ENCODE results near the gene FAM98C. TPM values are rescaled to one million over a fixed set of nuclear protein-coding genes. Genes with fewer than 3 reads are reported as not detected.

The FAM98C gene
- total and polyA plus RNA-seq, 3 experiments from 2014 or later, result 16.8 to 25.2 (median 17.8) TPM

GRCh38 chr19:38373907-38374331 lies 29.0 kb upstream of the FAM98C start:
- DNase-seq, result no peak
- peaks cover 21% of the 10 kb centered on the region for H3K4me1 ChIP-seq (ENCODE audit: insufficient read depth, low read length)
- peaks cover 0 to 25% (median 3%) of the 10 kb centered on the region in 3 donors for H3K36me3 Mint-ChIP-seq
- H3K36me3 ChIP-seq (ENCODE audit: insufficient read depth, low read length), result peaks cover 17% of the 10 kb centered on the region
- H3K4me1 Mint-ChIP-seq, result peaks cover 29% of the 10 kb centered on the region in 3 donors
- H3K27me3 Mint-ChIP-seq, result peaks cover 7 to 13% of the 10 kb centered on the region in 2 donors
- ChIA-PET CTCF (interaction anchor here (0.7 to 3.7 kb wide), 18 partner anchors 14 to 556 kb away, joined by 3 to 37 read pairs (median 4); partner anchors contain the start of genes CATSPERG, FAM98C, GGN and KCNK6), POLR2A (interaction anchor here (0.7 to 1.7 kb wide), 17 partner anchors 11 to 962 kb away, joined by 3 to 25 read pairs (median 4); partner anchors contain the start of genes CATSPERG, FAM98C, GGN and GMFG)
- peak overlapping the region; percentile 97 to 100 (median 98) for H3K4me3 Mint-ChIP-seq
- peak overlapping the region; percentile 45 for H3K4me3 ChIP-seq (ENCODE audit: low read length)
- no peaks in the 10 kb centered on the region for H3K9me3 ChIP-seq (ENCODE audit: low read length)
- no peaks in the 10 kb centered on the region for H3K27me3 ChIP-seq (ENCODE audit: insufficient read depth, low read length, poor library complexity, severe bottlenecking)
- H3K27ac ChIP-seq (ENCODE audit: low read depth, low read length), result peak overlapping the region; percentile 91
- H3K9me3 Mint-ChIP-seq, result no peaks in the 10 kb centered on the region
- peak overlapping the region; percentile 93 to 99 (median 98) for H3K27ac Mint-ChIP-seq

- H3K27ac Mint-ChIP-seq, result peak within 1 kb of the TSS; percentile 93 to 99 (median 98)
- no peaks in the 10 kb centered on the region for H3K27me3 ChIP-seq (ENCODE audit: insufficient read depth, low read length, poor library complexity, severe bottlenecking)
- H3K36me3 ChIP-seq (ENCODE audit: insufficient read depth, low read length), result peaks cover 23% of the 10 kb centered on the region
- peaks cover 7 to 11% of the 10 kb centered on the region in 2 donors for H3K27me3 Mint-ChIP-seq
- CTCF ChIA-PET, result interaction anchor here (0.7 to 3.7 kb wide), 18 partner anchors 14 to 555 kb away, joined by 3 to 37 read pairs (median 4); partner anchors contain the start of genes CATSPERG, FAM98C, GGN and KCNK6
- H3K9me3 ChIP-seq (ENCODE audit: low read length), result no peaks in the 10 kb centered on the region
- POLR2A ChIA-PET, result interaction anchor here (0.5 to 1.7 kb wide), 20 partner anchors 9 to 961 kb away, joined by 3 to 25 read pairs (median 4); partner anchors contain the start of genes CATSPERG, FAM98C, GGN and GMFG
- peaks cover 2 to 31% (median 4%) of the 10 kb centered on the region in 3 donors for H3K36me3 Mint-ChIP-seq
- H3K4me1 ChIP-seq (ENCODE audit: insufficient read depth, low read length), result peaks cover 21% of the 10 kb centered on the region
- DNase-seq, result peak; percentile 97 to 99 (median 99)
- H3K4me3 Mint-ChIP-seq, result peak within 1 kb of the TSS; percentile 97 to 100 (median 98)
- no peaks in the 10 kb centered on the region for H3K9me3 Mint-ChIP-seq
- peak within 1 kb of the TSS; percentile 89 for H3K4me3 ChIP-seq (ENCODE audit: low read length)
- H3K27ac ChIP-seq (ENCODE audit: low read depth, low read length), result peak within 1 kb of the TSS; percentile 91
- H3K4me1 Mint-ChIP-seq, result peaks cover 29 to 32% (median 31%) of the 10 kb centered on the region in 3 donors
These were observed 28.4 kb upstream of the FAM98C start, which contains the start of gene PSMD8 for GRCh38 chr19:38374332-38375097. Gene PSMD8, plus strand, starts transcription at chr19:38374571. Its CDS starts 31 bp downstream, at chr19:38374602.

GRCh38 chr19:38375098-38375493 lies 27.8 kb upstream of the FAM98C start:
- POLR2A ChIA-PET, result interaction anchor here (0.5 to 1.7 kb wide), 9 partner anchors 13 to 489 kb away, joined by 3 to 25 read pairs (median 9); partner anchors contain the start of genes CATSPERG, FAM98C, GGN and SIPA1L3
- peak overlapping the region; percentile 89 for H3K4me3 ChIP-seq (ENCODE audit: low read length)

GRCh38 chr19:38375748-38376147 lies 27.1 kb upstream of the FAM98C start:
- H3K27ac ChIP-seq (ENCODE audit: low read depth, low read length), result peak overlapping the region; percentile 91

More at GRCh38 chr19:38375098-38375493, 27.8 kb upstream of the FAM98C start:
- Mint-ChIP-seq H3K4me1 (peaks cover 29 to 33% (median 31%) of the 10 kb centered on the region in 3 donors), H3K9me3 (no peaks in the 10 kb centered on the region), H3K27me3 (peaks cover 4 to 8% of the 10 kb centered on the region in 2 donors), H3K36me3 (peaks cover 5 to 36% (median 6%) of the 10 kb centered on the region in 3 donors), H3K4me3 (peak overlapping the region; percentile 97 to 100 (median 98)), H3K27ac (peak overlapping the region; percentile 93 to 99 (median 98))
- Histone ChIP-seq H3K9me3 (ENCODE audit: low read length) (no peaks in the 10 kb centered on the region), H3K27ac (ENCODE audit: low read depth, low read length) (peak overlapping the region; percentile 91), H3K27me3 (ENCODE audit: insufficient read depth, low read length, poor library complexity, severe bottlenecking) (no peaks in the 10 kb centered on the region), H3K4me1 (ENCODE audit: insufficient read depth, low read length) (peaks cover 21% of the 10 kb centered on the region), H3K36me3 (ENCODE audit: insufficient read depth, low read length) (peaks cover 27% of the 10 kb centered on the region)
- no peak for DNase-seq
- CTCF ChIA-PET, result interaction anchor here (1.4 to 3.7 kb wide), 6 partner anchors 13 to 131 kb away, joined by 4 to 37 read pairs (median 13); partner anchors contain the start of genes CATSPERG, FAM98C, GGN and KCNK6

GRCh38 chr19:38376576-38376975 lies 26.3 kb upstream of the FAM98C start:
- no peaks in the 10 kb centered on the region for H3K9me3 ChIP-seq (ENCODE audit: low read length)
- peaks cover 41% of the 10 kb centered on the region for H3K36me3 ChIP-seq (ENCODE audit: insufficient read depth, low read length)
- Mint-ChIP-seq H3K27me3 (no peaks in the 10 kb centered on the region), H3K36me3 (peaks cover 8 to 51% (median 9%) of the 10 kb centered on the region in 3 donors), H3K27ac (peak overlapping the region in 2 of 8 donors; percentile 55 to 77), H3K4me1 (peaks cover 29 to 33% (median 31%) of the 10 kb centered on the region in 3 donors), H3K4me3 (peak overlapping the region; percentile 69 to 100 (median 98)), H3K9me3 (no peaks in the 10 kb centered on the region)
- DNase-seq, result no peak
- ChIA-PET CTCF (interaction anchor here (3.7 kb wide), 1 partner anchor 26 kb away, joined by 37 read pairs; the partner anchor contains the start of gene FAM98C), POLR2A (interaction anchor here (0.6 to 1.5 kb wide), 2 partner anchors 11 to 559 kb away, joined by 3 read pairs; partner anchors contain the start of gene GGN)
- H3K4me3 ChIP-seq (ENCODE audit: low read length), result no peak overlapping the region
- peaks cover 21% of the 10 kb centered on the region for H3K4me1 ChIP-seq (ENCODE audit: insufficient read depth, low read length)
- H3K27me3 ChIP-seq (ENCODE audit: insufficient read depth, low read length, poor library complexity, severe bottlenecking), result no peaks in the 10 kb centered on the region
- no peak overlapping the region for H3K27ac ChIP-seq (ENCODE audit: low read depth, low read length)

More at GRCh38 chr19:38375748-38376147, 27.1 kb upstream of the FAM98C start:
- Mint-ChIP-seq H3K4me1 (peaks cover 29 to 33% (median 31%) of the 10 kb centered on the region in 3 donors), H3K27ac (peak overlapping the region in 6 of 8 donors; percentile 38 to 98 (median 98)), H3K36me3 (peaks cover 6 to 43% (median 8%) of the 10 kb centered on the region in 3 donors), H3K27me3 (peaks cover 0 to 1% of the 10 kb centered on the region in 2 donors), H3K9me3 (no peaks in the 10 kb centered on the region), H3K4me3 (peak overlapping the region; percentile 97 to 100 (median 98))
- ChIA-PET CTCF (interaction anchor here (0.8 to 3.7 kb wide), 4 partner anchors 27 to 555 kb away, joined by 3 to 37 read pairs (median 21); partner anchors contain the start of genes CATSPERG, FAM98C, MRPS12 and SARS2), POLR2A (interaction anchor here (0.5 to 0.6 kb wide), 2 partner anchors 474 to 560 kb away, joined by 3 read pairs; no protein-coding TSS in a partner anchor)
- peaks cover 21% of the 10 kb centered on the region for H3K4me1 ChIP-seq (ENCODE audit: insufficient read depth, low read length)
- H3K36me3 ChIP-seq (ENCODE audit: insufficient read depth, low read length), result peaks cover 32% of the 10 kb centered on the region
- no peaks in the 10 kb centered on the region for H3K27me3 ChIP-seq (ENCODE audit: insufficient read depth, low read length, poor library complexity, severe bottlenecking)
- H3K4me3 ChIP-seq (ENCODE audit: low read length), result peak overlapping the region; percentile 89
- DNase-seq, result no peak
- no peaks in the 10 kb centered on the region for H3K9me3 ChIP-seq (ENCODE audit: low read length)

GRCh38 chr19:38377052-38377451 lies 25.8 kb upstream of the FAM98C start:
- peaks cover 13 to 56% (median 14%) of the 10 kb centered on the region in 3 donors for H3K36me3 Mint-ChIP-seq
- ChIA-PET CTCF (interaction anchor here (1.6 kb wide), 1 partner anchor 26 kb away, joined by 4 read pairs; the partner anchor contains the start of gene FAM98C), POLR2A (interaction anchor here (0.6 to 1.5 kb wide), 2 partner anchors 10 to 45 kb away, joined by 3 to 5 read pairs; partner anchors contain the start of gene GGN)
- Histone ChIP-seq H3K4me1 (ENCODE audit: insufficient read depth, low read length) (peaks cover 21% of the 10 kb centered on the region), H3K36me3 (ENCODE audit: insufficient read depth, low read length) (peaks cover 45% of the 10 kb centered on the region), H3K27ac (ENCODE audit: low read depth, low read length) (no peak overlapping the region), H3K9me3 (ENCODE audit: low read length) (no peaks in the 10 kb centered on the region), H3K4me3 (ENCODE audit: low read length) (no peak overlapping the region), H3K27me3 (ENCODE audit: insufficient read depth, low read length, poor library complexity, severe bottlenecking) (no peaks in the 10 kb centered on the region)
- no peak for DNase-seq
- H3K9me3 Mint-ChIP-seq, result no peaks in the 10 kb centered on the region
- peak overlapping the region in 1 of 8 donors; percentile 54 for H3K27ac Mint-ChIP-seq
- peak overlapping the region in 3 of 7 donors; percentile 66 to 100 (median 79) for H3K4me3 Mint-ChIP-seq
- peaks cover 29 to 33% (median 31%) of the 10 kb centered on the region in 3 donors for H3K4me1 Mint-ChIP-seq
- H3K27me3 Mint-ChIP-seq, result no peaks in the 10 kb centered on the region

GRCh38 chr19:38378866-38379265 lies 24.0 kb upstream of the FAM98C start:
- peak overlapping the region in 1 of 7 donors; percentile 44 for H3K4me3 Mint-ChIP-seq
- Histone ChIP-seq H3K4me3 (ENCODE audit: low read length) (no peak overlapping the region), H3K36me3 (ENCODE audit: insufficient read depth, low read length) (peaks cover 55% of the 10 kb centered on the region), H3K4me1 (ENCODE audit: insufficient read depth, low read length) (peaks cover 21% of the 10 kb centered on the region), H3K27me3 (ENCODE audit: insufficient read depth, low read length, poor library complexity, severe bottlenecking) (no peaks in the 10 kb centered on the region), H3K9me3 (ENCODE audit: low read length) (no peaks in the 10 kb centered on the region), H3K27ac (ENCODE audit: low read depth, low read length) (no peak overlapping the region)
- H3K36me3 Mint-ChIP-seq, result peaks cover 19 to 74% (median 25%) of the 10 kb centered on the region in 3 donors
- H3K27ac Mint-ChIP-seq, result no peak overlapping the region
- H3K4me1 Mint-ChIP-seq, result peaks cover 29 to 33% (median 31%) of the 10 kb centered on the region in 3 donors
- ChIA-PET POLR2A (interaction anchor here (0.6 kb wide), 1 partner anchor 165 kb away, joined by 5 read pairs; no protein-coding TSS in a partner anchor), CTCF (interaction anchor here (1.6 kb wide), 1 partner anchor 24 kb away, joined by 4 read pairs; the partner anchor contains the start of gene FAM98C)
- no peaks in the 10 kb centered on the region for H3K27me3 Mint-ChIP-seq
- no peak for DNase-seq
- H3K9me3 Mint-ChIP-seq, result no peaks in the 10 kb centered on the region
